Loucy (cell line): ENCODE results near the gene TMEM131.

Experiments
- H2AFZ ChIP-seq: fragments of 200-600 bp; sonication (generic); 2 replicates; pipeline ENCODE4 v1.6.0; 2016; ENCODE audit warnings: antibody characterized with exemption, mild to moderate bottlenecking, low read length, moderate library complexity
- H3F3A ChIP-seq: fragments of 200-600 bp; 2 replicates; pipeline ENCODE4 v1.6.0; 2016; ENCODE audit warnings: antibody characterized with exemption, low read depth, mild to moderate bottlenecking
- H3K27me3 ChIP-seq: fragments of 200-600 bp; sonication (generic); 2 replicates; pipeline ENCODE4 v1.6.1; 2014; ENCODE audit warnings: low read length, mild to moderate bottlenecking; ENCODE audit not compliant: insufficient read depth, poor library complexity, severe bottlenecking
- H3K36me3 ChIP-seq: fragments of 200-600 bp; sonication (generic); 2 replicates; pipeline ENCODE4 v1.6.1; 2016; ENCODE audit warnings: low read length; ENCODE audit not compliant: insufficient read depth
- H3K4me1 ChIP-seq: fragments of 200-600 bp; sonication (generic); 2 replicates; pipeline ENCODE4 v1.5.1; 2014; ENCODE audit warnings: low read length, mild to moderate bottlenecking; ENCODE audit not compliant: insufficient read depth, poor library complexity, severe bottlenecking
- H3K4me2 ChIP-seq: fragments of 200-600 bp; sonication (generic); 2 replicates; pipeline ENCODE4 v1.6.0; 2014; ENCODE audit warnings: antibody characterized with exemption, low read length, low read depth, mild to moderate bottlenecking; ENCODE audit not compliant: poor library complexity, severe bottlenecking
- H3K4me3 ChIP-seq: fragments of 200-600 bp; sonication (generic); 2 replicates; pipeline ENCODE4 v1.5.1; 2014; ENCODE audit warnings: low read length, mild to moderate bottlenecking, mixed read lengths; ENCODE audit not compliant: poor library complexity, severe bottlenecking
- H3K79me2 ChIP-seq: fragments of 200-600 bp; sonication (generic); 2 replicates; pipeline ENCODE4 v1.6.1; 2014; ENCODE audit warnings: low read length; ENCODE audit not compliant: insufficient read depth
- H3K9ac ChIP-seq: fragments of 200-600 bp; sonication (generic); 2 replicates; pipeline ENCODE4 v1.6.0; 2014; ENCODE audit warnings: mild to moderate bottlenecking, low read depth, low read length, moderate library complexity; ENCODE audit not compliant: poor library complexity, severe bottlenecking
- H3K9me2 ChIP-seq: fragments of 200-600 bp; sonication (generic); replicated peaks from 2 replicates; pipeline ENCODE4 v1.6.1; 2016; ENCODE audit warnings: low read depth, low read length, mixed read lengths
- H3K9me3 ChIP-seq: fragments of 200-600 bp; sonication (generic); 2 replicates; pipeline ENCODE4 v1.6.1; 2014; ENCODE audit warnings: mild to moderate bottlenecking, antibody characterized with exemption, low read length, low read depth; ENCODE audit not compliant: insufficient read depth
- H4K20me1 ChIP-seq: fragments of 200-600 bp; sonication (generic); 2 replicates; pipeline ENCODE4 v1.6.0; 2014; ENCODE audit warnings: antibody characterized with exemption, low read length, mild to moderate bottlenecking; ENCODE audit not compliant: insufficient read depth, poor library complexity, severe bottlenecking
- EZH2phosphoT487 ChIP-seq: fragments of 200-600 bp; IDR thresholded peaks from 2 replicates; pipeline ENCODE4 v1.6.1; 2018; ENCODE audit warnings: antibody characterized with exemption, mild to moderate bottlenecking, moderate library complexity, borderline replicate concordance
- TF ChIP-seq, protein P1 (sequence below): fragments of 200-600 bp; sonication (generic); conservative IDR thresholded peaks from 2 replicates; pipeline ENCODE4 v1.5.1; 2014; ENCODE audit warnings: mild to moderate bottlenecking, antibody characterized with exemption, low read length

TMEM131 gene

GRCh38 chr2:97911206-97911921, 84.4 kb downstream of the TMEM131 start:
- Histone ChIP-seq H3K79me2 (peaks cover 23% of the 10 kb centered on the region; the same call in 1 of the 2 replicates), H3K27me3 (no peaks in the 10 kb centered on the region), H3K36me3 (peaks cover 8% of the 10 kb centered on the region; the same call in 1 of the 2 replicates), H2AFZ (no peak overlapping the region), H3K4me2 (peak overlapping the region; percentile 25), H3K9ac (no peak overlapping the region), H3K4me1 (peaks cover 46% of the 10 kb centered on the region), H4K20me1 (peaks cover 13% of the 10 kb centered on the region), H3K4me3 (no peak overlapping the region), H3K9me3 (no peaks in the 10 kb centered on the region), H3F3A (no peaks in the 10 kb centered on the region), H3K9me2 (no peaks in the 10 kb centered on the region)
- TF ChIP-seq, protein P1, sequence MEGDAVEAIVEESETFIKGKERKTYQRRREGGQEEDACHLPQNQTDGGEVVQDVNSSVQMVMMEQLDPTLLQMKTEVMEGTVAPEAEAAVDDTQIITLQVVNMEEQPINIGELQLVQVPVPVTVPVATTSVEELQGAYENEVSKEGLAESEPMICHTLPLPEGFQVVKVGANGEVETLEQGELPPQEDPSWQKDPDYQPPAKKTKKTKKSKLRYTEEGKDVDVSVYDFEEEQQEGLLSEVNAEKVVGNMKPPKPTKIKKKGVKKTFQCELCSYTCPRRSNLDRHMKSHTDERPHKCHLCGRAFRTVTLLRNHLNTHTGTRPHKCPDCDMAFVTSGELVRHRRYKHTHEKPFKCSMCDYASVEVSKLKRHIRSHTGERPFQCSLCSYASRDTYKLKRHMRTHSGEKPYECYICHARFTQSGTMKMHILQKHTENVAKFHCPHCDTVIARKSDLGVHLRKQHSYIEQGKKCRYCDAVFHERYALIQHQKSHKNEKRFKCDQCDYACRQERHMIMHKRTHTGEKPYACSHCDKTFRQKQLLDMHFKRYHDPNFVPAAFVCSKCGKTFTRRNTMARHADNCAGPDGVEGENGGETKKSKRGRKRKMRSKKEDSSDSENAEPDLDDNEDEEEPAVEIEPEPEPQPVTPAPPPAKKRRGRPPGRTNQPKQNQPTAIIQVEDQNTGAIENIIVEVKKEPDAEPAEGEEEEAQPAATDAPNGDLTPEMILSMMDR = no peak
- TF ChIP-seq EZH2phosphoT487 = no peak

DNA sequence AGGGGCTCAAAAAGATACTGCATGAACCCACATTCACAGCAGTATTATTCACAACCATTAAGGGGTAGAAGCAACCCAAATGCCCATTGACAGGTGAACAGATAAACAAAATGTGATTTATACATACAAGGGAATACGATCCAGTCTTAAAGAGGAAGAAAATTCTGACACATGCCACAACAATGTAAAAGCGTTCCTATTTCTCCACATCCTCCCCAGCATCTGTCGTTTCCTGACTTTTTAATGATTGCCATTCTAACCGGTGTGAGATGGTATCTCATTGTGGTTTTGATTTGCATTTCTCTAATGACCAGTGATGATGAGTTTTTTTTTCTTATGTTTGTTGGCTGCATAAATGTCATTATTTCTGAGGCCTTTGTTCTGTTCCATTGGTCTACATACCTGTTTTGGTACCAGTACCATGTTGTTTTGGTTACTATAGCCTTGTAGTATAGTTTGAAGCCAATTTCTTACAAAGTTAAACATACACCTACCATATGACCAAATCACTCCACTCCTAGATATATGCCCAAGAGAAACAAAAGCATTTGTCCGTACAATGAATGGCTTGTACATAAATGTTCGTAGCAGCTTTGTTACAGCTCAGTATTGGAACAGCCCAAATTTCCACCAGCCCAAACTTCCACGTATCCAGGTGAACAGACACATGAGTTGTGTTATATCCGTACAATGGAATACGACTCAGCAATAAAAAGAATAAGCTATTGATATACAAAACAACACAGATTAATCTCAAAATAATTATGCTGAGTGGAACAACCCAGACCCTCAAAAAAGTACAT, 85.1 kb downstream of the TMEM131 start:
- Histone ChIP-seq H2AFZ (no peak overlapping the region), H3K79me2 (peaks cover 18% of the 10 kb centered on the region; the same call in 1 of the 2 replicates), H3K9ac (no peak overlapping the region), H3K9me2 (no peaks in the 10 kb centered on the region), H3K36me3 (peaks cover 11% of the 10 kb centered on the region; the same call in 1 of the 2 replicates), H3K9me3 (no peaks in the 10 kb centered on the region), H3K4me1 (peaks cover 46% of the 10 kb centered on the region), H3K4me2 (peak overlapping the region; percentile 25), H3K4me3 (no peak overlapping the region), H3K27me3 (no peaks in the 10 kb centered on the region), H3F3A (no peaks in the 10 kb centered on the region), H4K20me1 (peaks cover 10% of the 10 kb centered on the region)
- TF ChIP-seq, protein P1 = no peak
- no peak for TF ChIP-seq EZH2phosphoT487

- TF ChIP-seq, protein P1 = no peak
- TF ChIP-seq EZH2phosphoT487 = no peak
- Histone ChIP-seq H3K4me2 (peak overlapping the region; percentile 26), H4K20me1 (peaks cover 4% of the 10 kb centered on the region), H3K36me3 (peaks cover 11% of the 10 kb centered on the region; the same call in 1 of the 2 replicates), H3F3A (no peaks in the 10 kb centered on the region), H2AFZ (no peak overlapping the region), H3K9me2 (no peaks in the 10 kb centered on the region), H3K79me2 (peaks cover 13% of the 10 kb centered on the region; the same call in 1 of the 2 replicates), H3K4me3 (no peak overlapping the region), H3K4me1 (peaks cover 41% of the 10 kb centered on the region), H3K9ac (no peak overlapping the region), H3K9me3 (no peaks in the 10 kb centered on the region), H3K27me3 (no peaks in the 10 kb centered on the region)
Measured at GRCh38 chr2:97908208-97908676, 87.5 kb downstream of the TMEM131 start.
